ENCODE data around the gene PEF1.
A peak's percentile ranks its signal among the peaks of the same experiment; 100 is the strongest.
"Not testable (repeated sequence)": the region's sequence is repeated elsewhere in the genome, so short reads cannot be mapped to it uniquely, and the experiment has no call there.

PEF1 gene

DNA sequence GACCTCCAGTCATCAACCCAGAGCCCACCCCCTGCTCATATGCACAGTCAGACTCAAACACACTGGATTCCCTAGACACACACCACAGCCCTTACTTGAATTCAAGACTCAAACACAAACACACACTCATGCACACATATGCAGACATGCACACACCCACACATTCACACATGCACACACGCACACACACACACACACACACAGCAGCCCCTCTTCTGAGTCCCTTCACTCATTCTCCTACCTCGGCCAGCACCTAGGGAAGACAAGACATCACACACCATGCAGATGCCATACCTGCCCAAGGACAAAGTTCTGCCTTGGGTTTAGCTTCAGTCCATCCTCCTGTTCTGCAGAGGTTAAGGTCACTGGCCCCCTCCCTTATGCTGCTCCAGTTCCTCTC lies 28.7 kb downstream of the PEF1 start:
- no peak for DNase-seq (ENCODE audit: low read depth in 2 of 3, low spot score in 1 of 3)

- DNase-seq (ENCODE audit: low read depth in 2 of 3, low spot score in 1 of 3): no peak
Measured at GRCh38 chr1:31615414-31615813, 29.3 kb downstream of the PEF1 start.

DNA sequence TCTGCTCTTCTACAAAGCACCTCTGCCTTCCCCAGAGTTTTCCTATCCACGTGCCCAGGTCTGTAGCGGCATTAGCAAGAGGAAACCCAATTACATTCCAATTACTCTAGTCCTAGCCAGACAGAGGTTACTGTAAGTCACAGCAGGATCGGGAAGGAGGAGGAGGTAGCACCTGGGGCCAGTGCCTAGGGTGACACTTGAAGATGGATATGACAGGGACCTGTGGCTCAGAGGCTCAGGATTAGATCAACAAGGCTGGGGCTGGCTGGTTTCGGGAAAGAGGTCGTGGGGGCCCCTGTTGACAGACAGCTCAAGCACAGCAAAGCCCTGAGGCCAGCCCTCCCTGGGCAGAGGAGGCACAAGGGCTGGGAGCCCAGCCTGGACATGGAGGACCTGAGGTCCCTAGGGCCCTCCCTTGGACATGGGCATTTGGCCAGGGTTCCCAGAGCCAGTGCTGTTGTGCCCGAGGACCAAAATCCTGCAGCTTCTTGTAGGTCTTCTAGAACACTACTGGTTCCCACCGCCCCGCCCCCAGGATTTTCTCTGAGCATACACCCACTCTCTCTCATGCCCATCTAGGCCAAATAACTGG lies 30.2 kb downstream of the PEF1 start:
- no peak for DNase-seq (ENCODE audit: low read depth in 2 of 3, low spot score in 1 of 3)

DNA sequence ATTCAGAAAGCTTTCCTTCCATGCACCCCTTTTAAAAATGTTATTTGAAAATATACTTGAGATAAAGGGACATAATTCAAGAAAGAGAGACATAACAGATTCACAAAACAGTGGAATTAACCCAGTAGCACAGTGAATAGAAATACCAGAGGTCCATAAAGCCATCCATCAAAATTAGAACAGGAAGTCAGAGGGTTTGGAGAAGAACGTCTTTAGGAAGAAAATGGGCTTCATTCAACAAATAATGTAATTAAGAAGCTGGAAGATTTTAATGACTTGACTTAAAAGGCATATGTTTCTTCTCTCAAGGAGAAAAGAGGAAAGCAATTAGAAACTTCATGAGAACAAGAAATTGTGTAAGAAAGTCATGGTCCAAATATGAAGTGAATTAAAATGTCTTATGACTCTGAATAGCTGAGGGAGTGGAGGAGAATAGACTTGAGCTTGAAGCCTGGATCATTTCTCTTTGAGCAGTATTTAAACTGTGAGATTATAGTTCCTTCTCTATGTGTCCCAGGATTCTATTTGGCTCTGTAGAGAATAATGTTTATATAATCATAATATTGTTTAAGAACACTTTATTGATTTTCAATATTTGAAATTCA lies 35.1 kb downstream of the PEF1 start:
- DNase-seq (ENCODE audit: low read depth in 2 of 3, low spot score in 1 of 3): no peak

- DNase-seq (ENCODE audit: low read depth in 2 of 3, low spot score in 1 of 3): no peak
Measured at GRCh38 chr1:31607360-31607759, 37.3 kb downstream of the PEF1 start.

GRCh38 chr1:31605908-31606427 lies 38.7 kb downstream of the PEF1 start:
- peak; percentile 14 to 23 (median 23) for DNase-seq (ENCODE audit: low read depth in 2 of 3, low spot score in 1 of 3)

DNA sequence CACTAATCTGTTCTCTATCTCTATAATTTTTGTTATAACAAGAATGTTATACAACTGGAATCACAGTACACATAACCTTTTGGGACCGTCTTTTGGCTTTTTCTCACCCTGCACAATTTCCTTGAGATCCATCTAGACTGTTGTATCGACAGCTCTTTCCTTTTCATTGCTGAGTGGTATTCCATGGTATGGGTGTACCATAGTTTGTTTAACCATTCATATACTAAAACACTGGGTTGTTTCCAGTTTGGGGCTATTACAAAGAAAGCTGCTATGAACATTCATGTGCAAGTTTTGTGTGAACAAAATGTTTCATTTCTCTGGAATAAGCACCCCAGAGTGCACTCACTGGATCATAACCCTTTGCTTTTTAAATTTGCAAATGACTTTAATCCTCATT lies 42.6 kb downstream of the PEF1 start:
- DNase-seq (ENCODE audit: low read depth in 2 of 3, low spot score in 1 of 3): no peak

GRCh38 chr1:31600641-31601040 lies 44.0 kb downstream of the PEF1 start:
- no peak for DNase-seq (ENCODE audit: low read depth in 2 of 3, low spot score in 1 of 3)

- DNase-seq (ENCODE audit: low read depth in 2 of 3, low spot score in 1 of 3): no peak
Measured at GRCh38 chr1:31598980-31599379, 45.7 kb downstream of the PEF1 start.

GRCh38 chr1:31596737-31597097 lies 48.0 kb downstream of the PEF1 start:
- DNase-seq (ENCODE audit: low read depth in 2 of 3, low spot score in 1 of 3): no peak

GRCh38 chr1:31595836-31596736 lies 48.6 kb downstream of the PEF1 start:
- no peak for DNase-seq (ENCODE audit: low read depth in 2 of 3, low spot score in 1 of 3)

DNA sequence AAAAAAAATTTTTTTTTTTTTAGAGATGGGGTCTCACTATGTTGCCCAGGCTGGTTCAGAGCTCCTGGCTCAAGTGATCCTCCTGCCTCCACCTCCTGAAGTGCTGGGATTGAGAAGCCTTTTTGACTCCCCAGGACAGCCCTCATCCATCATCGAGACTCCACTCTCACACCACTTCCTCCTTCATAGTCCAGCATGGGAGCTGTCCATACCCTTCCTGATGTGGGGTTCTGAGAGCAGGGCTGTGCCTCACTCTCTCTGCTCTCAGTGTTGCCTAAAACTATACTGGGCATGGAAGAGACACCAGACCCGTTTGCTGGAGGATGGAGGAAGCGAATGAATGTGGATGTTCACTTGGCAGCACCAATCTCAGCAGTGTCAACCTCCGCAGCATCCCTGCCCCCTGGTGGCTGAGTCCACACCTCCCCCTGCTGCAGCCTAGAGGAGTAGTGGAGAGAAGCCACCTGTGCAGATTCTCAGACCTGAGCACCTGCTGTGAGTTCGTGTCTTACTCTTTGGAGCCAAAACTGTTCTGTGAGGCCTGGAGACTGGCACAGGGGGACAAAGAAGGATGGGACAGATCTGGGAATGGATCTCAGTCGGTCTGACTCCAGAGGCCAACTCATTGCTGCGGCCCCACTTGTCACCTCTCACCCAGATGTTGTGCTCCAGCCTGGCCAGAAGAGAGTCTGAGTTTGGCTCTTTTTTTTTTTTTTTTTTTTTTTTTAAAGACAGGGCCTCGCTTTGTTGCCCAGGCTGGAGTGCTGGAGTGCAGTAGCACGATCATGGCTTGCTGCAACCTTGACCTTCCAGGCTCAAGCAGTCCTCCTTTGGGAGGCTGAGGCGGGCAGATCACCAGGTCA lies 50.7 kb downstream of the PEF1 start:
- peak; percentile 34 to 81 (median 48) for DNase-seq (ENCODE audit: low read depth in 2 of 3, low spot score in 1 of 3)

GRCh38 chr1:31593136-31593665 lies 51.5 kb downstream of the PEF1 start:
- DNase-seq (ENCODE audit: low read depth in 2 of 3, low spot score in 1 of 3): no peak

GRCh38 chr1:31592132-31592531 lies 52.5 kb downstream of the PEF1 start:
- DNase-seq (ENCODE audit: low read depth in 2 of 3, low spot score in 1 of 3): no peak

GRCh38 chr1:31591425-31592093 lies 53.1 kb downstream of the PEF1 start:
- DNase-seq (ENCODE audit: low read depth in 2 of 3, low spot score in 1 of 3): no peak

- no peak for DNase-seq (ENCODE audit: low read depth in 2 of 3, low spot score in 1 of 3)
Measured at GRCh38 chr1:31588751-31589515, 55.7 kb downstream of the PEF1 start.

- peak; percentile 21 to 46 (median 32) for DNase-seq (ENCODE audit: low read depth in 2 of 3, low spot score in 1 of 3)
Measured at GRCh38 chr1:31587720-31588423, 56.8 kb downstream of the PEF1 start.

DNA sequence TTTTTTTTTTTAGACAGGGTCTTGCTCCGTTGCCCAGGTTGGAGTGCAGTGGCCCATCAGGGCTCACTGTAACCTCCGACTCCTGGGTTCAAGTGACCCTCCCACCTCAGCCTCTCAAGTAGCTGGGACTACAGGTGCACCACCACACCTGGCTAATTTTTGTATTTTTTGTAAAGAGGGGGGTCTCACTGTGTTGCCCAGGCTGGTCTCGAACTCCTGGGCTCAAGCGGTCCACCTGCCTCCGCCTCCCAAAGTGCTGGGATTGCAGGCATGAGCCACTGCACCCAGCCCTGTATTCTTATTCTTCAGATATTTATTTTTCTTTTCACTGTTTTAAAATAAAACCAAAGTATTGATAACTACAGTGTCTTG lies 57.4 kb downstream of the PEF1 start:
- DNase-seq (ENCODE audit: low read depth in 2 of 3, low spot score in 1 of 3): not testable (repeated sequence)

Data from stimulated activated CD4-positive, alpha-beta T cell treated with anti-CD3 and anti-CD28 coated beads, Interleukin-12 subunit alpha, Interleukin-12 subunit beta, amount 100 ng/mL, for 48 hours (primary cell).